GM12892 (cell line): Measurements from ENCODE around the gene ADPRHL1.

ENCODE experiments used
- DNase-seq: peaks from one replicate; pipeline ENCODE4 v3.0.0; 2011; ENCODE audit not compliant: insufficient read length
- FAIRE-seq: peaks from 2 replicates; lab custom pipeline; 2011; peaks lifted over from hg19 to GRCh38; lab: Jason Lieb, UNC
- POLR2A ChIP-seq: IDR thresholded peaks from 2 replicates; pipeline ENCODE4 v1.6.1; 2011; ENCODE audit warnings: low read depth, low read length, control low read depth
- POLR2AphosphoS5 ChIP-seq: IDR thresholded peaks from 2 replicates; pipeline ENCODE4 v1.6.1; 2011; ENCODE audit warnings: low read depth, low read length, control low read depth
- TAF1 ChIP-seq: IDR thresholded peaks from 2 replicates; pipeline ENCODE4 v1.6.1; 2011; ENCODE audit warnings: low read depth, mild to moderate bottlenecking, control low read depth, low read length, borderline replicate concordance

ADPRHL1 gene

DNA sequence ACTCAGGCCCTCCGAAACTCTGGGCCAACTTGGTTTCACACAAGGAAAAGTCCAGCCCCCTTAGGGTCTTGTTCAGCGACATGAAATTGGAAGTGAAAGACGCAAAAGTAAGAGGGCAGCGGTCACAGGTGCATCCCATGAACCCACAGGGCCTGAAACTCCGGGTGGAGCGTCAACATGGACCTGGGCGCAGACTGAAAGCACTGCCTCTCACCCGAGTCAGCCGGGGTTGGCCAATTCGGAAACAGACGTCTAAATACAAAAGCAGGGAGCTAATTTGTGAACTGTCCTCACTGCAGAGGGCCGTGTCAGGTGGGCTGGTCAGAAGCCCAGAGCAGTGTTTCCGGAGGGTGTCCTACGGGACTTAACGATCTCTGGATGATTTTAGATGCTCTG lies 26.7 kb downstream of the ADPRHL1 start:
- no peak for FAIRE-seq

DNA sequence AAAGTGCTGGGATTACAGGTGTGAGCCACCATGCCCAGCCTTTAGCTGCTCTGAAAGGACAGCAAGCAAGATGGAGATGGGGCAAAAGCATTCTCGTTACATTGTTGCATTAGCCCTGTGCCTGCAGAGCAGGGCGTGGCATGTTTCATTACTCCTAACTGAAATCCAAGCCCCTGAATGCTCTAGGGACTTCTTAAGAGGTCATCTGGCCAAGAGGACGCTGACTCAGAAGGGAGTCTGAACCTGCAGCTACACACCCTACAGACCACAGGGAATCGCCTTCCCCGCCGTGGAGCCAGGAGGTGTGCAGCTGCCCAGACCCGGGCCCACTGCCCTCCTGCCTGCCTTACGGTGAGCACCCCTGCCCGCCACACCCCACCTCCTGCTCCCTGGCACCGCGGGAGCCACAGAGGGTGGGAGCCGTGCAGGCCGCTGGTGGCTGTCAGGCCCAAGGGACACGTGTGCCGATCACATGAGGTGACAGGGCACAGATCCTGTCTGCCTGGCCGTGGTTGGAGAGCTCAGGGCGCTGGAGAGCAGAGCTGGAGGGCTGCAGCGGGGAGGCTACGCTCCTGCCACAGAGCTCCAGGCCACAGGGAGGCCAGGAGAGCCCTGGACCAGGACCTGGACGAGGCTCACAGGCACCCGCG lies 27.2 kb downstream of the ADPRHL1 start:
- no peak for TF ChIP-seq POLR2A
- TF ChIP-seq POLR2AphosphoS5: no peak
- no peak for TF ChIP-seq TAF1
- FAIRE-seq (no peak), DNase-seq (no peak)

More for the DNA sequence above, 26.7 kb downstream of the ADPRHL1 start:
- no peak for TF ChIP-seq TAF1
- TF ChIP-seq POLR2AphosphoS5: no peak
- no peak for DNase-seq

DNA sequence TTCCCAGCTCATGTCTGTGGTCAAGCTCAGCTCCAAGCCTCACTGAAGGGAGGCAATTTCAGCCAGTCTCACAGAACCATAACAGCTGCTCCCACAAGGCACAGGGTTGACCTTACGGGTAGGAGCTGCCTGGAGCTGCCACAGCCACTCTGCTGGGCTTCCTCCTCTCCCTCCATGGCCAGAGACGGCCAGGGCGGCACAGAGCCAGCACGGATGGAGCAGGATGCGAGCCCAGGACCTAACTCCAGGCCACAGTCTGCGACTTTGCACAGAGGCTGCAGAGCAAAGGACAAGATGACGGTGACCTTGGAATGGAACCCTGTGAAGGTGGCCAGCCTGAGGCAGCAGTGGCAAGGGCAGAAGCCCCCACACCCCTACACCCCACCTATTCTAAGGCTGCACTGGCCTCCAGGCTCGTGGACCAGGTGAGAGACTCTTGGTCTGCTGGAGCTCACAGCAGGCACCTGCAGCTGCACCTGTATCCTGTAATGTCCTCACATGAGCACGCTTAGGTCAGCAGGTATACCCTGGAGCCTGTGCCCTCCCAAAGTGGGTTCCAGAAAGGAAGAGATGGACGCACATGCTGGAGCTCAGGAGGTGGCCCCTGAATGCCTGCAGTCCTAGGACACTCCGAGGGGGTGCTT lies 29.6 kb downstream of the ADPRHL1 start:
- TF ChIP-seq POLR2A (no peak), POLR2AphosphoS5 (no peak), TAF1 (no peak)
- FAIRE-seq (no peak), DNase-seq (no peak)

DNA sequence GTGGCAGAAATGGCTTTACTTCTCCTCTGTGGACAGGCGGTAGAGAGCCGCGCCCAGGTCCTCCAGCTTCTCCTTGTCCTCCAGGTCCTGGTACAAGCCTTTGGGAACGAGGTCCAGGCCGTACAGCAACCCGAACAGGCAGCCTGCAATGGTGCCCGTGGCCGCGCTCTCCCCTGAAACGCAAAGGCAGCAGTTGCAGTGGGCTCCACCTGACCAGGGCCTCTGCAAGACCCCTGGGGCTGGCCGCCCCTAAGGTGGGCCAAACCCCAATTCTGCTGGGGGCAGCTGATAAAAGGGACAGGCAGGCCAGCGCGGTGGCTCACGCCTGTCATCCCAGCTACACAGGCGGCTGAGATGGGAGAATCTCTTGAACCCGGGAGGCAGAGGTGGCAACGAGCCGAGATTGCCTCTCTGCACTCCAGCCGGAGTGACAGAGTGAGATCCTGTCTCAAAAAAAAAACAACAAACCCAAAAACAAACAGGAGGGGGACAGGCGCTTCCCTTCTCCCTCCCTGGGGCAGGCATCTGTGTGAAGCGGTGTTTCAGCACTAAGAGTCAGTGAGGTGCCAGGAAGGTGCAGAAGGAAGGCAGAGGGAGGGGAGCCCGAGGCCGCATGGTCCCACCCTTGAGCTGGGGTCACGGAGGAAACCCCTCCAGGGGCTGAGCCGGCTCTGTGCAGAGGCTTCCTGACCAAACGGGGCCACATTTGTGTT lies 30.3 kb downstream of the ADPRHL1 start:
- TF ChIP-seq POLR2AphosphoS5 (no peak), TAF1 (no peak), POLR2A (no peak)
- FAIRE-seq (no peak), DNase-seq (no peak)

DNA sequence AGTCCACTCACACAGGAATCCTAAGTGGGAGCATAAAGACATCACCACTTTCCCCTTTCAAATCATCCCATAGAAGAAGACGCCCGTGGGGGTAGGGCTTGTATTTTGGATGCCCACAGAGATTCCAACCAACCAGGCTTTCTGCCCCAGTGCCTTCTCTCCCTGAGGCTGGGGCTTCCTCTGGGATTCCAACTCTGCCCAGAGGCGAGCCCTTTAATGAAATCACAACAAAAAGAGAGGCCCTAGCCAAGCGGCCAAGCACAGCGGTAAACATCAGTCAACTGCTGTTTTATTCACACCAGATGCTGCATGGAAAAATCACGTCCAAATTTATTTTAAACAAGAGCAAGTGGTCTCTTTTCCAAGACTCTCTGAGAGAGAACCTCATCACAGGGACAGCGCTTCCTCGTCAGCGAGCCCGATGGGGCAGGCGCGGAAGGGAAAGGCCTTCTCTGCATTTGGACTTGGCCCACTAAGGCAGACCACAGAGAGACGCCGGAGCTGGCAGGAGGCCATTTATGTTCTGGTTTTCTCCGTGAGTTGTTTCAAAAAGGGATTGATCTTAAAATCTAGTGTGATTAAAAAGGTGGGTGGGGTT lies 31.5 kb downstream of the ADPRHL1 start:
- no peak for DNase-seq
- FAIRE-seq: no peak
- TF ChIP-seq POLR2A (no peak), POLR2AphosphoS5 (no peak), TAF1 (no peak)

DNA sequence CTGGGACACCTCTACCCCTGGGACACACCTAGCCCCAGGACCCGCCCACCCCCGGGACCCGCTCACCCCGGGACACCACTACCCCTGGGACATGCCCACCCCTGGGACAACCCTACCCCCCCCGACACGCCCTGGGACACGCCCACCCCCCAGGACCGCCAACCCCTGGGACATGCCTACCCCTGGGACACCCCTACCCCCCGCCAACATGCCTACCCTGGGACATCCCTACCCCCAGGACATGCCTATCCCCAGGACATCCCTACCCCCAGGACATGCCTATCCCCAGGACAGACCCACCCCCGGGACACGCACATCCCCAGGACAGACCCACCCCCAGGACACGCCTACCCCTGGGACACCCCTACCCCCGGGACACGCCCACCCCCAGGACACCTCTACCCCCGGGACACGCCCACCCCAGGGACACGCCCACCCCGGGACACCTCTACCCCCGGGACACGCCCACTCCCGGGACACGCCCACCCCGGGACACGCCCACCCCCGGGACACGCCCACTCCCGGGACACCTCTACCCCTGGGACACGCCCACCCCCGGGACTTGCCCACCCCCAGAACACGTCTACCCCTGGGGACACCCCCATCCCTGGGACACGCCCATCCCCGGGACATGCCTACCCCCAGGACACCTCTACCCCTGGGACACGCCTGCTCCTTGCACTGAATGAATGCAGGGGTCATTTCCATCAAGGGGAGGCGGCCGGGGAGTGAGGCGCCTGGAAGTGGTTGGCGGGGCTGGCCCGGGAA lies 32.3 kb downstream of the ADPRHL1 start:
- FAIRE-seq (no peak), DNase-seq (no peak)

DNA sequence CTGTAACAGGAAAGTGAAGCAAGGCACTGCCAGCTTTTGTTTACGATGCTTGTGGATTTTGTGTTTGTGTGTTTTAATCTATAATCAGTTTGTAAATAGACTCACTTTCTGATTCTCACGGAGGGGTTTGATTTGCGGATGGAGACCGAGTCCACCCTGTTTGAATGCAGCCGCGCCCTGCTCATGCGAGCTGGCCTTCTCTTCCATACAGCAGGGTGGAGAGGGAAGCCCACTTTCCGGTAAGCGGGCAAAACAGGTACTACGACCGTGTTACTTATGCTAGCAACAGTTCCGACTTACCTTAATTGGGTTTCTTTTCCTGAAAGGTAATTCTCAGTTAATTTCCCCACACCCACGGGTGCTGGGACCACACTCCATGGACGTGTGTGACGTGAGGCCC lies 33.1 kb downstream of the ADPRHL1 start:
- FAIRE-seq (no peak), DNase-seq (no peak)
- TF ChIP-seq POLR2A: no peak
- TF ChIP-seq POLR2AphosphoS5: no peak
- no peak for TF ChIP-seq TAF1

More for the DNA sequence above, 32.3 kb downstream of the ADPRHL1 start:
- TF ChIP-seq POLR2A (no peak), TAF1 (no peak), POLR2AphosphoS5 (no peak)

DNA sequence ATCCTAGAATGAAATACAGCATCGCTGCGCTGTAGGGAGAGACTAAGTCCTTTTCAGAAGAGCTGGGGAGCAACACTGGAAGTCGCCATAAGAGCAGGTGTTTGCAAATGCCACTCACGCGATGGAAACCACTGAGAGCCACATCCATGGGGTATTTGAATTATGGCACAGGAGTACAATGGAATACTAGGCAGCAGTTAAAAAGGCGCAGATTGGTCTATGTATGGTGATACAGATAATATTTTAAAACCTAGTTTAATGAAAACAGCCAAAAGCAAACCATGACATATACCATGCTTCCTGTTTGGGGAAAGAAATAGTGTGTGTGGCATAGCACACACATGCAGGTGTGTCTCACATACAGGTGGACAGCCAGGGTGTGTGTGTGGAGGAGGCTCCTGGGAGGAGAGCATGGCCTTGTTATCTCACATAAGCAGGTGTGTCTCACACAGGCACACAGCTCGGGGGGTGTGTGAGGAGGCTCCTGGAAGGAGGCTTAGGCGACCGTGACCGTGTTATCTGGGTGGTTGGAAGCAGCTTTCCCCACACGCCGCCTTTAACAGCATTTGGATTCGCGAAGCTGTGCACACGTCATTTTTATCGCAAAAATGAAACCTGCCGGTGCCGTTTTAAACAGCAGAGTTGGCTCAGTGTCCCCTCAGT lies 33.6 kb downstream of the ADPRHL1 start:
- no peak for TF ChIP-seq POLR2A
- TF ChIP-seq POLR2AphosphoS5: no peak
- TF ChIP-seq TAF1: no peak
- no peak for FAIRE-seq
- DNase-seq: no peak

DNA sequence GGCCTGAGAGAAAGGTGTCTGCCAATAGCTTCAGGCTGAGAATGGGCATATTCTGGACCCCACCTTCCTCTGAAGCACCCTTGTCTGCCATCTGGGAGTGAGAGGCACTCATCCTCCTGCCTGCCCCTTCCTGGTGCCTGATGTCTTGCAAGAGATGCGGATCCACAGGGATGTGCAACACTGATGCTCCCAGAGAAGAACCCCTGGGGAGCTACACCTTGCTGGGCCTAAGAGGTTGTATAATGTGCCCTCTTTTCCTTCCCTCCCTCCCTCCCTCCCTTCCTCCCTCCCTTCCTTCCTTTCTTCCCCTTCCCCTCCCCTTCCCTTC lies 34.6 kb downstream of the ADPRHL1 start:
- no peak for DNase-seq
- no peak for FAIRE-seq
- TF ChIP-seq POLR2A (no peak), TAF1 (no peak), POLR2AphosphoS5 (no peak)

DNA sequence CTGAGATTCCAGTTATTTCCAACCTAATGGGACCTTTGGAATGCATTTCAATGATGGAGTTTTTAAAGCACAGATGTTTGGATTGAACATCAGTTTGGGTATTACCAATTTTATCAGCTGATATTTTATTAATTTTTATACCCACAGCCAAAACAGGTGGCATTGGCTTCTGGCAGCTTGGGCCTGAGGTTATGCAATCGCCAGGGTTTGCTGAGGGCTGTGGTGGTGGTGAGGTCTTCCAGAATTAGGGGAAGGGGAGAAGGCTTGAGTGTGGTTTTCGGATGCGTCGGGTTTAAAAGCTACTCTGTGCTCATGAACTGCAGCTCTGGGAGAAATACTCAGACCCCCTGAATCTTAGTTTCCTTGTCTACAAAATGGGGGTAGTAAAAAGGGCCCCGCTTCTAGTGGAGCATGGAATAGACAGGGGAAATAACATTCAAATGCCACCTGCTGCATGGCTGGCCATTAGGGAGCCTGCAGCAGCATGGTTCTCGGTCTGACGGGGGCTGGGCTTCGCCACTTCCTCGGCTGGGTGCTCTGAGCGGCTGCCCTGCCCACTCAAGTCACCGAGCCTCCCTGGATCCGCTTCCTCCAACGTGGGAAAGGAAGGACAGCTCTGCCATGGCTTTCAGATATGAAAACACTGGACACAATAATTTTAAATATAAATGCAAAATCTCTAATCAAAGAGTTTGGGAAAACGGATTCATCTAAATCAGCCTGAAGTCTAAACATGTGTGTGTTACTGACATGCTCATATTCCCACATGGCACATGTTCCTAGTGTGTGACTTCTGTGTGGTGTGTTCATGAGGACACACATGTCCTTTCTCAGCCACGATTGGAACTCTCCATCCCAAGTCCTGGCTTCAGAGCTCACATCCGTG lies 35.2 kb downstream of the ADPRHL1 start:
- TF ChIP-seq TAF1 (no peak), POLR2A (no peak), POLR2AphosphoS5 (no peak)
- FAIRE-seq: no peak
- no peak for DNase-seq
